ENCODE data around the gene MS4A4A.
"Not testable (repeated sequence)": the region's sequence is repeated elsewhere in the genome, so short reads cannot be mapped to it uniquely, and the experiment has no call there.

The MS4A4A gene

GRCh38 chr11:60280412-60280811 lies at the start of gene MS4A4A:
Gene MS4A4A, plus strand, starts transcription at chr11:60280666. Its CDS starts 10 bp downstream, at chr11:60280676.
- DNase-seq = no peak

GRCh38 chr11:60230681-60231080 lies 49.8 kb upstream of the MS4A4A start:
- no peak for DNase-seq

- DNase-seq = no peak
Measured at GRCh38 chr11:60235321-60235720, 45.1 kb upstream of the MS4A4A start.

DNA sequence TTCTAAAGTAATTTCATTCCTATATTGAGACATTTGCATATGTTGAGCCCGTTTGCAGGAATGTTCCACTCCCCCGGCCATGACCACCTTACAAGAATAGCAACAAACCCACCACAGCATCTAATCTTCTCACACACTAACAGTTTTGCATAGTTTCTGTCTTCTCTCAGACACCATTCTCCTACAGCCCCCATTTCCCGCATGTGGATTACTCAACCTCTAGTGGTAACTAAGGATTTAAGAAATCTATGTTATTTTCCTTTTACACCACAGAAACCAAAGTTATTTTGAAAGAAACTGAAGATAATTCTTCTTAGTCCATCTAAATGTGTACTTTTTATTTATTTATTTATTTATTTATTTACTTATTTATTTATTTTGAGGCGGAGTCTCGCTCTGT lies 39.8 kb upstream of the MS4A4A start:
- no peak for DNase-seq

- no peak for DNase-seq
Measured at GRCh38 chr11:60241786-60242185, 38.7 kb upstream of the MS4A4A start.

- DNase-seq = no peak
Measured at GRCh38 chr11:60242740-60243239, 37.7 kb upstream of the MS4A4A start, which contains the start of gene MS4A4E. Gene MS4A4E, minus strand, starts transcription at chr11:60243137. Its CDS starts 13,082 bp downstream, at chr11:60230055.

DNA sequence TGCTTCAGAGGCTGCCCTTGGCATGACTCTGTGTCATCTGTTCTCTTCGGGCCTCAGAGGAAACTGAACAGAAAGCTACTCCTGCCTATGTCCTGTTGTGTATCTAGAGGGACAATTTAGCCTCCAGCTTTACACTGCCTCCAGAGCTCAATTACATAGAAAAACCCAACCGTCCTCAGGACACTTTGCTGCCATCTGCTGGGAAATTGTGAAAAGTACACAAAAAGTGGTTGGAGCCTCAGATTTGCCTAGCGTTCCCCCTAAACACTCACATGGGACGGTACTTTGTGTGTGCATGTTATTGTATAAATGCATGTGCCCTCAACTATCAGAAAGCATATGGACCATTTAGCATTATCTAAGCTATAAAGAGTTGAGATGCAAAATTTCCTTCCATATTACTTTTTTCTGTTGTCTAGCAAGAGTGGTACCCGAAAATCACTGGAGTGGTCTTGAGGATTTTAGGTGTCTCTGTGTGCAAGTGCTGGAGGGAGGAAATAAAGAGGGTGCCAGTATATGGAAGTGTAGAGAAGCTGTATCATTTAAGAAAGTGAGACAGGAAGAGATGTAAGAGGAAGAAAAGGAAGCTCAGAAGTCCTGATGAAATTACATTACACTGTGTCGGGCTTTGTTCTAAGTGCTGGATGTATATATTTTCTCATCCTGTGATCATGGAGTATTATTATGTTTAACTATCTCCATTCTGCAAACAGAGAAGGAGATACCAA lies 28.8 kb upstream of the MS4A4A start:
- DNase-seq = no peak

GRCh38 chr11:60252213-60253108 lies 28.0 kb upstream of the MS4A4A start:
- DNase-seq = no peak

- no peak for DNase-seq
Measured at GRCh38 chr11:60257956-60258722, 22.3 kb upstream of the MS4A4A start.

DNA sequence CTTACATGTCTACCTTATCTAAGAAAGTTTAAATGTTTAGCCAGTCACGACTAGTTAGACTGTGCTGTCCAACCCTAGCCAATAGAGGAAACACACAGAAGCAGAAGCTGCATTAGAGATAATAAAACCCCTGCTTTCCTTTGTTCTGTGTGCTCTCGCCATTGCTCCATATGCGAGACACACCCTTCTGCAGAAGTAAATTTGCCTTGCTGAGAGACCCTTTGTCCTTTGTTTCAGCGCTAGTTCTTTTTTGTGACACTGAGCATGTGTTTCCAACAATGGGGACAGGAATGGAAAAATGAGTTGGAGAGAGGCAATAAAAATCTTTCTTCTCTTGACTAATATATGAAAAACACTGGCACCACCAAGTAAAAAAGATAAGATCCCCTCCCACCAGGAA lies 19.5 kb upstream of the MS4A4A start:
- no peak for DNase-seq

GRCh38 chr11:60263402-60263801 lies 17.1 kb upstream of the MS4A4A start:
- no peak for DNase-seq

- DNase-seq = no peak
Measured at GRCh38 chr11:60264644-60265043, 15.8 kb upstream of the MS4A4A start.

- no peak for DNase-seq
Measured at GRCh38 chr11:60265373-60266214, 14.9 kb upstream of the MS4A4A start.

GRCh38 chr11:60274416-60274815 lies 6.0 kb upstream of the MS4A4A start:
- no peak for DNase-seq

DNA sequence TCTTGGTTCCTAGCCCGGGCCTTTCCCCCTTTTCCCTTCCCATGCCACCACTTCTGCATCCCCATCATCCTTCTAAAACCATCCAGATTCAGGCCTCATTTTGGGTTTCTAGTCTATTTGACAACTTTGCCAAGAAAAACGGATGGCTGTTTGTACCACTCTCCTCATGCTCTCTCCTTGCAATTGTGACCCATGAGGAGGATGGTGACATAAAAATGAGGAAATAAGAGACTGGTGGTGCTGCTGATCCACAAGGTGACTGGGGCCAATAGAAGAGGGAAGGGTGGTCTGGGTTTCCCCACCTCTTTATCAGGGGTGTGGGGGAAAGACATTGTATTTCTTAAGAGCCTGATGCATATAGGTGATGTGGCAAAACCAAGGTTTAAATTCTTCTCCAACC lies 1.0 kb downstream of the MS4A4A start:
- no peak for DNase-seq

DNA sequence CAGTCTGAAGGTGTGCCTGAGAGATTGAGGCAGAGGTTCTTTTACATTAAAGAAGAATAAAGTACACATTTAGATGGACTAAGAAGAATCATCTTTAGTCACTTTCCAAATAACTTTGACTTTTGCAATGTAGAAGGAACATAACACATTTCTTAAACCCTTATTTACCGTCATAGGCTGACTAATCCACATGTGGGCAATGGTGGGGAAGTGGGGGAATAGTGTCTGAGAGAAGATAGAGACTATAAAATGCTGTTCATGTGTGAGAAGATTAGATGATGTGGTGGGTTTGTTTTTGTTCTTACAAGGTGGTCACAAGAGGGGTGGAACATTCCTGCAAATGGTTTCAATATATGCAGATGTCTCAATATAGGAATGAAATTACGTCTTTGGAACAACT lies 1.8 kb downstream of the MS4A4A start:
- no peak for DNase-seq

GRCh38 chr11:60285411-60286126 lies 5.1 kb downstream of the MS4A4A start:
- not testable (repeated sequence) for DNase-seq

DNA sequence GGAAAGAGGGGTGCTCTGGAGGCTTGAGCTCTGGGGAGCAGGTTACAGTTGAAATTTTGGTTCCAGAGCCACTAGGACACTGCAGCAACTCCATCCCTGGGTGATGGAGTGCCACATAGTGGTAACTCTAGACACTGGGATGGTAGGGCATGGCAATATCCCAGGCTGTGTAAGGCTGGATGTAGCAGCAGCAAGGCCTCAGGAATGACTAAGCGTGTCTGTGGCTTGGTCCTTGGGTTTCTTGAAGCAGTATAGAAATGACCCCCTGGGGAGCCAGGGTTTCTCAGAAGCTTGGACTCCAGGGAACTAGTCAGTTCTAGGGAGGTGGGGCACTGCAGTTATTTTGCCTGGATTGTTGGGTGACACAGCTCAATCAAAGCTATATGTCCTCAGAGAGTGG lies 8.1 kb downstream of the MS4A4A start:
- no peak for DNase-seq

- DNase-seq = no peak
Measured at GRCh38 chr11:60292145-60292544, 11.7 kb downstream of the MS4A4A start.

DNA sequence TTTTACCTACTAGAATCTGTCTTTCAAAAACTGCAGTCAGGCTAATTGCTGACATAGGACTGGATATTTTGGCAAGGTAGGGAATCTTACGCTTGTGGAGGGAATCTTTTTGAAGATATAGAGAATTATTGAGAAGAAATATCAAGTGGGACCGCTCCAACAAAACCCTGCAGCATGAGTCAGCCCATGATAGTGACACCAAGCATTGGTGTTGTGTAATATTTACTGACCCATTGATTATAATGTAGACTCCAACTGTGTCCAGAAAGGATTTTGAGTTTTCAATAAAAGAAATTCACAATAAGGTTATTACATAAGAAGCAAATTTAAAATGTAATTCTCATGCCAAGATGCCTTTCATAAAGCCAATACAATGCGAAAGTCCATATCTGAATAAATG lies 20.7 kb downstream of the MS4A4A start:
- DNase-seq = no peak

- not testable (repeated sequence) for DNase-seq
Measured at GRCh38 chr11:60301884-60302283, 21.4 kb downstream of the MS4A4A start.
